HCT116 (cell line): Measurements from ENCODE around the gene CENPP. TPM values are rescaled to one million over a fixed set of nuclear protein-coding genes. Genes with fewer than 3 reads are reported as not detected.
A peak's percentile ranks its signal among the peaks of the same experiment; 100 is the strongest.

ENCODE experiments used
- ATAC-seq: fragments of 200-7000 bp; cut with Tn5 transposase; 2 replicates; pipeline ENCODE4 v1.9.1; 2020; ENCODE audit warnings: mild to moderate bottlenecking, moderate library complexity
- BruUV-seq: library from RNA; stranded (reverse); fragments of 400-500 nt; replicated peaks from 2 replicates; lab custom pipeline; 2021; lab: Mats Ljungman, UMichigan
- CTCF ChIA-PET: fragments of 300-600 bp; sonication (Branson Sonifier 250); formaldehyde crosslinking; loops from one replicate; lab custom pipeline; 2021; ENCODE audit warnings: antibody characterized with exemption; lab: Charles Lee
- POLR2A ChIA-PET: fragments of 300-600, 350-600 bp; sonication (Branson Sonifier 250); formaldehyde crosslinking; loops from one replicate; lab custom pipeline; 2021; ENCODE audit warnings: antibody characterized with exemption; lab: Charles Lee
- RAD21 ChIA-PET, 2 experiments: fragments of 300-600 bp; sonication (Branson Sonifier 250); formaldehyde crosslinking; loops; one replicate each; lab custom pipeline; 2023; ENCODE audit warnings: low total read pairs in 2 of 2; ENCODE audit not compliant: uncharacterized antibody in 2 of 2, unreplicated experiment in 2 of 2, low non-redundant PET in 1 of 2; lab: Charles Lee
- DNase-seq: peaks from one replicate; pipeline ENCODE4 v3.0.0-alpha.2; 2010; ENCODE audit warnings: low read depth, low spot score
- H2AFZ ChIP-seq: fragments of 200-600 bp; shearing (Covaris generic), sonication (generic); 2 replicates; pipeline ENCODE4 v1.6.1; 2017; ENCODE audit warnings: low read depth, mixed run types, mixed read lengths, antibody characterized with exemption, low read length; ENCODE audit not compliant: poor library complexity, severe bottlenecking
- H3K27ac ChIP-seq: 2 replicates; pipeline ENCODE4 v1.5.1; 2012; ENCODE audit warnings: low read depth, low read length
- H3K27me3 ChIP-seq: fragments of 200-600 bp; sonication (generic); 2 replicates; pipeline ENCODE4 v1.6.1; 2016; ENCODE audit warnings: mixed run types, low read length, mixed read lengths; ENCODE audit not compliant: insufficient read depth
- H3K36me3 ChIP-seq, 2 experiments: fragments of 200-500 bp in 1 of 2; fragments of 200-600 bp in 1 of 2; sonication (Bioruptor generic) in 1 of 2; sonication (generic) in 1 of 2; 2 replicates each; pipeline versions ENCODE4 v1.5.1 to v1.6.1; 2014 to 2016; ENCODE audit warnings: low read length in 2 of 2, inconsistent platforms in 1 of 2, mixed read lengths in 1 of 2, mixed run types in 1 of 2; ENCODE audit not compliant: insufficient read depth in 2 of 2, control insufficient read depth in 1 of 2
- H3K4me1 ChIP-seq, 2 experiments: fragments of 200-600 bp in 1 of 2; sonication (generic) in 1 of 2; 2 replicates each; pipeline versions ENCODE4 v1.5.1 to v1.6.1; 2012 to 2017; ENCODE audit warnings: low read length in 2 of 2, inconsistent platforms in 1 of 2, mild to moderate bottlenecking in 1 of 2, mixed read lengths in 1 of 2, mixed run types in 1 of 2, moderate library complexity in 1 of 2; ENCODE audit not compliant: insufficient read depth in 2 of 2, control insufficient read depth in 1 of 2
- H3K4me2 ChIP-seq: fragments of 200-600 bp; sonication (generic); 2 replicates; pipeline ENCODE4 v1.6.1; 2017; ENCODE audit warnings: mixed run types, low read length, mixed read lengths
- H3K4me3 ChIP-seq, 2 experiments: fragments of 200-600 bp in 1 of 2; sonication (generic) in 1 of 2; replicated peaks in 1 of 2; 2 replicates each; pipeline ENCODE4 v1.5.1; 2011 to 2016; ENCODE audit warnings: low read length in 2 of 2, control low read depth in 1 of 2, low read depth in 1 of 2, mild to moderate bottlenecking in 1 of 2, mixed read lengths in 1 of 2, mixed run types in 1 of 2
- H3K79me2 ChIP-seq: fragments of 200-600 bp; sonication (generic); 2 replicates; pipeline ENCODE4 v1.6.1; 2017; ENCODE audit warnings: mild to moderate bottlenecking, mixed run types, low read length, moderate library complexity, mixed read lengths; ENCODE audit not compliant: insufficient read depth
- H3K9ac ChIP-seq: fragments of 200-600 bp; sonication (generic); 2 replicates; pipeline ENCODE4 v1.6.1; 2016; ENCODE audit warnings: low read length, mixed read lengths
- H3K9me2 ChIP-seq: fragments of 200-600 bp; sonication (generic), shearing (Covaris generic); 2 replicates; pipeline ENCODE4 v1.6.1; 2017; ENCODE audit warnings: mixed run types, mild to moderate bottlenecking, moderate library complexity; ENCODE audit not compliant: insufficient read depth
- H3K9me3 ChIP-seq, 2 experiments: fragments of 200-500 bp in 1 of 2; fragments of 200-600 bp in 1 of 2; sonication (Bioruptor generic) in 1 of 2; sonication (generic) in 1 of 2; 2 replicates each; pipeline ENCODE4 v1.6.1; 2014 to 2017; ENCODE audit warnings: low read length in 2 of 2, mixed read lengths in 2 of 2, inconsistent platforms in 1 of 2, low read depth in 1 of 2, mild to moderate bottlenecking in 1 of 2, mixed run types in 1 of 2, moderate library complexity in 1 of 2; ENCODE audit not compliant: control insufficient read depth in 1 of 2, insufficient read depth in 1 of 2
- H4K20me1 ChIP-seq: fragments of 200-600 bp; sonication (generic), shearing (Covaris generic); 2 replicates; pipeline ENCODE4 v1.6.1; 2017; ENCODE audit warnings: mixed run types, mild to moderate bottlenecking, moderate library complexity; ENCODE audit not compliant: insufficient read depth
- ATF3 ChIP-seq: IDR thresholded peaks from 2 replicates; pipeline ENCODE4 v1.6.1; 2012
- EGR1 ChIP-seq: IDR thresholded peaks from 2 replicates; pipeline ENCODE4 v1.6.1; 2012; ENCODE audit warnings: low read depth
- EZH2 ChIP-seq: fragments of 200-600 bp; sonication (generic); IDR thresholded peaks from 2 replicates; pipeline ENCODE4 v1.6.1; 2017; ENCODE audit warnings: antibody characterized with exemption, mixed run types
- EZH2phosphoT487 ChIP-seq: fragments of 200-600 bp; IDR thresholded peaks from 2 replicates; pipeline ENCODE4 v1.6.1; 2018; ENCODE audit warnings: antibody characterized with exemption, borderline replicate concordance
- FOSL1 ChIP-seq: IDR thresholded peaks from 2 replicates; pipeline ENCODE4 v1.6.1; 2012; ENCODE audit warnings: low read depth
- JUND ChIP-seq: IDR thresholded peaks from 2 replicates; pipeline ENCODE4 v1.6.1; 2012
- POLR2AphosphoS5 ChIP-seq: IDR thresholded peaks from 2 replicates; pipeline ENCODE4 v1.6.1; 2011; ENCODE audit warnings: mild to moderate bottlenecking, low read depth, low read length, moderate library complexity
- RAD21 ChIP-seq: IDR thresholded peaks from 2 replicates; pipeline ENCODE4 v1.6.1; 2012; ENCODE audit warnings: low read depth, mild to moderate bottlenecking
- SIN3A ChIP-seq: IDR thresholded peaks from 2 replicates; pipeline ENCODE4 v1.6.1; 2012; ENCODE audit warnings: low read depth
- SP1 ChIP-seq: IDR thresholded peaks from 2 replicates; pipeline ENCODE4 v1.6.1; 2012; ENCODE audit warnings: low read depth
- SRF ChIP-seq: IDR thresholded peaks from 2 replicates; pipeline ENCODE4 v1.6.1; 2012; ENCODE audit warnings: low read depth
- TCF7L2 ChIP-seq: IDR thresholded peaks from 2 replicates; pipeline ENCODE4 v1.7.0; 2011; ENCODE audit warnings: borderline replicate concordance, inconsistent platforms; ENCODE audit not compliant: insufficient read depth, insufficient read length; ENCODE audit errors: extremely low read depth
- YY1 ChIP-seq: IDR thresholded peaks from 2 replicates; pipeline ENCODE4 v1.6.1; 2011; ENCODE audit warnings: low read length, low read depth, moderate library complexity, mild to moderate bottlenecking; ENCODE audit not compliant: insufficient replicate concordance; ENCODE audit errors: extremely low read depth
- ZFX ChIP-seq: fragments of 450-650 bp; IDR thresholded peaks from 2 replicates; pipeline ENCODE4 v1.6.1; 2017
- intact Hi-C: fragments of 100-400 bp; cut with micrococcal nuclease; formaldehyde crosslinking; loops from 2 replicates; pipeline ENCODE4 v1.10.0; 2022
- total RNA-seq: library from RNA; stranded (reverse); gene quantifications from one replicate; pipeline ENCODE4 v1.2.1, GENCODE V29; 2021; ENCODE audit not compliant: unreplicated experiment
- TF ChIP-seq, protein P1 (sequence below): IDR thresholded peaks from 2 replicates; pipeline ENCODE4 v1.6.1; 2012; ENCODE audit warnings: low read depth
- TF ChIP-seq, protein P2 (sequence below): IDR thresholded peaks from 2 replicates; pipeline ENCODE4 v1.6.1; 2012

CENPP gene
- total RNA-seq, 1 experiment from 2014 or later, result 7.0 TPM

DNA sequence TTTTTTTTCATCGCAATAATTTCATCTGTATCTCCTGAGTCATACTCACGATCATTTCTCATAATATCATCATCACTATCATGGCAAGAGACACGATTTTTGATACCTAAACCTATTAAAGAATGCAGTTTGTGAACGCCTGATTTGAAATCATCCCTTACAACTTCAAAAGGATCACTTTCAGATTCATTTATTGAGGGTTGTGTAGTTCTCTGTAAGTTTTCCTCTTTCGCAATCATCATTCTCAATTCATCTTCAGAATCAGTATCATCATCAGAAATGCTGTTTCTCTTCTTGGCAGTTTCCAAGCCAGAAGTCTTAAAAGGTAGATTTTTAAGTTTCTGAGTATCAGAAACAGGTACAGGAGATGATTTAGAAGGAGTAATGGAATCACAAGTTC, 10.3 kb upstream of the CENPP start:
- POLR2A ChIA-PET, result no interaction called here
- H2AFZ ChIP-seq, result no peak overlapping the region
- no TSS peak for BruUV-seq

DNA sequence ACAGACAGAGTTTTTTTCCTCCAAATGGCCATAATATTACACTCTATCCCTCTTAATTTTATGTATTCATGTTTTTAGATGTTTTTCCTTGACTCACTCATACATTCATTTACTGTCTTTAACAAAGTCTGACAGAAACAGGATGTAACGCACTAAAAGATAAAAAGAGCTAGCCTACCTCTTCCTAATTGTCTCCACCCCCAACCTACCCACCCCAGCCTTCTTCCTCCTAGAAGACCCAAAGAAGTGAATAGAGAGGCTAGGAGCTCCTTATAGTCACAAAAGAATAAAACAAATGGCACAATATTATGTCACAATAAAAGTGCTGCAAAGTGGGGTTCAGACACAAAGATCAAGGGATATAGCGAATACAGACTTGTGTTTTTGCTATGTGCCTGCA, 1.3 kb upstream of the CENPP start:
- no peaks in the 10 kb centered on the region for H3K9me3 ChIP-seq
- peak overlapping the region; percentile 86 to 88 for H3K4me3 ChIP-seq
- peak overlapping the region; percentile 87; the same call in 1 of the 2 replicates for H3K27ac ChIP-seq
- ChIA-PET RAD21 (interaction anchor here in 1 of 2 experiments (0.6 kb wide), 1 partner anchor 157 kb away, joined by 3 read pairs; no protein-coding TSS in a partner anchor), CTCF (no interaction called here), POLR2A (no interaction called here)
- no peaks in the 10 kb centered on the region for H3K9me2 ChIP-seq
- no TSS peak for BruUV-seq
- ATAC-seq (no peak), DNase-seq (no peak)
- H2AFZ ChIP-seq, result no peak overlapping the region
- no peaks in the 10 kb centered on the region for H3K27me3 ChIP-seq
- H3K4me1 ChIP-seq, result peaks cover 9 to 17% of the 10 kb centered on the region in 2 experiments; a peak in 3 of 4 replicates
- TF ChIP-seq EGR1 (no peak), TCF7L2 (no peak), RAD21 (no peak), EZH2 (no peak), EZH2phosphoT487 (no peak), SRF (no peak), ATF3 (no peak), SIN3A (no peak), JUND (no peak)
- TF ChIP-seq, protein P1, sequence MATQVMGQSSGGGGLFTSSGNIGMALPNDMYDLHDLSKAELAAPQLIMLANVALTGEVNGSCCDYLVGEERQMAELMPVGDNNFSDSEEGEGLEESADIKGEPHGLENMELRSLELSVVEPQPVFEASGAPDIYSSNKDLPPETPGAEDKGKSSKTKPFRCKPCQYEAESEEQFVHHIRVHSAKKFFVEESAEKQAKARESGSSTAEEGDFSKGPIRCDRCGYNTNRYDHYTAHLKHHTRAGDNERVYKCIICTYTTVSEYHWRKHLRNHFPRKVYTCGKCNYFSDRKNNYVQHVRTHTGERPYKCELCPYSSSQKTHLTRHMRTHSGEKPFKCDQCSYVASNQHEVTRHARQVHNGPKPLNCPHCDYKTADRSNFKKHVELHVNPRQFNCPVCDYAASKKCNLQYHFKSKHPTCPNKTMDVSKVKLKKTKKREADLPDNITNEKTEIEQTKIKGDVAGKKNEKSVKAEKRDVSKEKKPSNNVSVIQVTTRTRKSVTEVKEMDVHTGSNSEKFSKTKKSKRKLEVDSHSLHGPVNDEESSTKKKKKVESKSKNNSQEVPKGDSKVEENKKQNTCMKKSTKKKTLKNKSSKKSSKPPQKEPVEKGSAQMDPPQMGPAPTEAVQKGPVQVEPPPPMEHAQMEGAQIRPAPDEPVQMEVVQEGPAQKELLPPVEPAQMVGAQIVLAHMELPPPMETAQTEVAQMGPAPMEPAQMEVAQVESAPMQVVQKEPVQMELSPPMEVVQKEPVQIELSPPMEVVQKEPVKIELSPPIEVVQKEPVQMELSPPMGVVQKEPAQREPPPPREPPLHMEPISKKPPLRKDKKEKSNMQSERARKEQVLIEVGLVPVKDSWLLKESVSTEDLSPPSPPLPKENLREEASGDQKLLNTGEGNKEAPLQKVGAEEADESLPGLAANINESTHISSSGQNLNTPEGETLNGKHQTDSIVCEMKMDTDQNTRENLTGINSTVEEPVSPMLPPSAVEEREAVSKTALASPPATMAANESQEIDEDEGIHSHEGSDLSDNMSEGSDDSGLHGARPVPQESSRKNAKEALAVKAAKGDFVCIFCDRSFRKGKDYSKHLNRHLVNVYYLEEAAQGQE, result no peak
- TF ChIP-seq, protein P2, sequence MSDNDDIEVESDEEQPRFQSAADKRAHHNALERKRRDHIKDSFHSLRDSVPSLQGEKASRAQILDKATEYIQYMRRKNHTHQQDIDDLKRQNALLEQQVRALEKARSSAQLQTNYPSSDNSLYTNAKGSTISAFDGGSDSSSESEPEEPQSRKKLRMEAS, result no peak
- H3K79me2 ChIP-seq, result peaks cover 31% of the 10 kb centered on the region
- intact Hi-C loops, result no loop called here
- H4K20me1 ChIP-seq, result no peaks in the 10 kb centered on the region
- peak overlapping the region; percentile 88 for H3K9ac ChIP-seq
- peaks cover 17 to 18% of the 10 kb centered on the region in 2 experiments for H3K36me3 ChIP-seq
- peak overlapping the region; percentile 82 for H3K4me2 ChIP-seq

More for the DNA sequence above, 10.3 kb upstream of the CENPP start:
- no peaks in the 10 kb centered on the region for H3K27me3 ChIP-seq
- H3K4me1 ChIP-seq, result no peaks in the 10 kb centered on the region
- no peak for ATAC-seq
- H3K9ac ChIP-seq, result no peak overlapping the region
- no peak overlapping the region for H3K27ac ChIP-seq
- no peak overlapping the region for H3K4me3 ChIP-seq
- no peaks in the 10 kb centered on the region for H3K9me3 ChIP-seq
- no peak overlapping the region for H3K4me2 ChIP-seq
- ChIA-PET CTCF (no interaction called here), RAD21 (no interaction called here)
- H3K9me2 ChIP-seq, result no peaks in the 10 kb centered on the region
- TF ChIP-seq RAD21 (no peak), YY1 (no peak), POLR2AphosphoS5 (no peak), FOSL1 (no peak), TCF7L2 (no peak), SP1 (no peak), ZFX (no peak)
- intact Hi-C loops, result loop anchor here (5.0 kb wide), 1 partner anchor 48 kb away; no protein-coding TSS in a partner anchor
- no peaks in the 10 kb centered on the region for H4K20me1 ChIP-seq
- H3K36me3 ChIP-seq, result peaks cover 45 to 57% of the 10 kb centered on the region in 2 experiments
- no peak for DNase-seq
- peaks cover 20% of the 10 kb centered on the region for H3K79me2 ChIP-seq
